Erythroblast (primary cell): ENCODE results near the gene CCSER1.
"Not testable (repeated sequence)": the region's sequence is repeated elsewhere in the genome, so short reads cannot be mapped to it uniquely, and the experiment has no call there.

ENCODE experiments used
- DNase-seq, 2 experiments: peaks; one replicate each; lab custom pipeline; 2025; lab: John Stamatoyannopoulos, UW
- GATA1 ChIP-seq: IDR thresholded peaks from 2 replicates; pipeline ENCODE4 v1.6.1; 2011; ENCODE audit warnings: low read depth, mild to moderate bottlenecking, control low read depth, low read length, moderate library complexity
- POLR2A ChIP-seq: IDR thresholded peaks from 2 replicates; pipeline ENCODE4 v1.6.1; 2011; ENCODE audit warnings: mild to moderate bottlenecking, low read length

Gene CCSER1

DNA sequence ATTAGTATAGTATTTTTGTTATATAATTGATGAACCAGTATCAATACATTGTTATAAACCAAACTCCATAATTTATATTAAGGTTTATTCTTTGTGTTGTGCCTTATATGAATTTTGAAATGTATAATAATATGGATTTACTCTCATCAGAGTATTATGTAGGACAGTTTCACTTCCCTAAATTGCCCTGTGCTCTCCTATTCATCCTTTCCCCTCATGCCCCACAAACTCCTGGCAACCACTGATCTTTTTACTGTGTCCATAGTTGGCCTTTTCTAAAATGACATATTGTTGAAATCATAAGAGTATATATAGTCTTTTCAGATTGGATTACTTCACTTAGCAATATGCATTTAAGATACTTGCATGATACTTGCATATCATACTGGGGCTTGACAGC lies 1218.4 kb downstream of the CCSER1 start:
- TF ChIP-seq POLR2A (no peak), GATA1 (no peak)
- DNase-seq: no peak

DNA sequence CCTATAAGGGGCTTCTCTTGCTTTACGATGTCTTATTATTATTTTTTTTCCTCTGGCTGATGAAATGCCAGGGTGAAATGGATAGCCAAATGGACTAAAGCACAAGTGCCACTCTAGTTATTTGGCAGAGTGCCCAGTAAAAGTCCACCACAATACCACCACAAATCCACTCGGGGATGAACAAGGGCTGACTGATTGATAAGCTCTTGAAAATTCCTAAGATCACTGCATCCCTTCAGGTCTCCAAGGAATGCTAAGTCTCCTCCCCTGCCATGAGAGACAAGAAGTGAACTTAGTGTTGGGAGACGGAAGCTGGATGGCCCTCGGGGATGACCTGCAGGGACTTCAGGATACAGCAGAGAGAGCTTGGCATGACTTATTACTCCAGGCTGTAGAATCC lies 1229.3 kb downstream of the CCSER1 start:
- not testable (repeated sequence) for DNase-seq

DNA sequence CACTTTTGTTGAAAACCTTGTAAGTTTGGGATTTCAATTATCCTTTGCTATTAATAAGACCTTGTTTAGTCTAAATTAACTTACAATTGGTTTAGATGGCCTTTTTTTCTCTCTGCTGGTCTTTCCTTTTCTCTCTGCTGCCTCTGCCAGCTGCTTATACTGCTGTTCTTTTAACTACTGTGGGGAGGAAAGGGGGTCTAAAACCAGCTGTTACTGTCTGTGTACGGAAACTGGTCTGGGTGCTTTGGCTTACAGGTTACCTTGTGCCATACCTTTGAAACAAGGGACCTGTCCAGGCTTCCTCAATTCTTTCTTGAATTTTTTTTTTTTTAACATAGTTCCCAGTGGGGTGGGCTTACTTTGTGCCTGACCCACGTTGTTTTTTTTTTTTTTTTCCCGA lies 1230.8 kb downstream of the CCSER1 start:
- not testable (repeated sequence) for DNase-seq

DNA sequence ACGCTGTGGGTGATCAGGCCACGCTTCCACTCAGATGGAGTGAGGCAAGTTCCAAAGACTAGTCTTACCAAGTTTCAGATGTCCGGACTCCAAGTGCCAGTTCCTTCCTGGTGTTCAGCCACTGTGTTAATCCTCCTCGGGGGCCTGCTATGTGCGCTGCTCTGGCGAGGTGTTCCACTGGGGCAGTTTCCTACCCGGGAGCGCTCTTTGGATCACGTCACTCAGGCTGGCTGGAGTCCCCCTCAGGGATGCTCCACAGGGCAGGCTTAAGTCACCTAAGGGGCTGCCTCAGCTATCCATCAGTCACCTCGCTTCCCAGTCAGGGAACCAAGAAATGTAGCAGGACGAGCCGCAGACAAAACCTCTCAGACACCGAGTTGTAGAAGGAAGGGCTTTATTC lies 1231.4 kb downstream of the CCSER1 start:
- not testable (repeated sequence) for DNase-seq

DNA sequence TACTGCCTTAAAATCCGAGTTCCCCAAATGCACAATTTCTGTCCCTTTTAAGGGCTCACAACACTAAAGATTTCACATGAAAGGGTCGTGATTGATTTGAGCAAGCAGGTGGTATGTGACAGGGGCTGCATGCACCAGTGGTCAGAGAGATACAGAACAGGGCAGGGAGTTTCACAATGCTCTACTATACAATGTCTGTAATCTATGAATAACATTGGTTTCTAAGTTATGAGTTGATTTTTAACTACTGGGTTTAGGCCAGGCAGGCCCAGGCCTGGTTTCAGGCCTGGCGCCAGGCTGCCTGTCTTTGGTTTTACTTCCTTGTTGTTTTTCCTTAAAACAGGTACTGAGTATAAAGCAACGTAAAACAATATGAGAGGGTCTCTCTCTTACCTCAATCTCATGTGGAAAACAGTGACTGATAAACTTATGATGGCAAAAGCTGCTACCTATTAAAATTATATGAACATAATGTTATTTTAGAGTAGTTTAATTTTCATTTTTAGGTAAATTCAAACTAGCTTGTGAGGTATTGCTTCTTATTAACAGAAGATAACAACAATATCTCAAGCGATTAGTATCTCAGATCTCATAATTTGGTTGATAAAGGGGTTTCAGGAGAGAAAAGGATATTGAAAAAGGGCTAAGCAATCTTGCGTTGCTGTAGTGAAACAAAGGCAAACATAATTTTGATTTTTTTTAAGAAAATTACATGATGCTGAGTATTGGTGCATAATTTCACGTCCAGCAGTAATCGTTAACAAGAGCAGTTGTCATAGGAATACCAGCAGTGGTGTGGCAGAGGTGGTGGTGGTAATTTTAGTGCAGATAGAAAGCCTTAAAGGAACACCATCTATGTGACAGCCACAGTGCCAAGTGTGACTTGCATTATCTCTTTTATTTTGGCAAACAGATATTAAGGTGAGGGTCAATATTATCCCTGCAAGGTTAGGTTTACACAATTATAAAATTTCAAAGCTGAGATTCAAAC lies 1232.1 kb downstream of the CCSER1 start:
- no peak for DNase-seq
- TF ChIP-seq POLR2A (no peak), GATA1 (no peak)

DNA sequence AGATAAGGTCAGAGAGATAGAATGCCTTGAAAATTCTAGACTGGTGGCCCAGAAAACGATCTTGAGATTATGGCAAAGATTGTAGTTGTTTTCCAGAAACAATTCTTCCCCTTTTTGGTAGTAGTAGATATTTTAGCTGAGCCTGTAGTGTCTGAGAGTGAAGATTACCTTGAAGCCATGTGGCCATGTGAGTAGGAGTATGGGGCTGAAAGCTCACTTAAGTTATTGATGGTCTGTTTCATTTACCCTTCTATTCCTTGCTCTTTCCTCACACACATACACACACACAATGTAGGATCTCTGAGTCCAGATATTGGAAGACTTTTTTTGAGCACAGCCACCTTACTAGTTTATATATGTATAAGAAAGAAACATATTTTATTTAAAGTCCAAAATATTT lies 1234.9 kb downstream of the CCSER1 start:
- TF ChIP-seq GATA1 (no peak), POLR2A (no peak)
- DNase-seq: no peak

DNA sequence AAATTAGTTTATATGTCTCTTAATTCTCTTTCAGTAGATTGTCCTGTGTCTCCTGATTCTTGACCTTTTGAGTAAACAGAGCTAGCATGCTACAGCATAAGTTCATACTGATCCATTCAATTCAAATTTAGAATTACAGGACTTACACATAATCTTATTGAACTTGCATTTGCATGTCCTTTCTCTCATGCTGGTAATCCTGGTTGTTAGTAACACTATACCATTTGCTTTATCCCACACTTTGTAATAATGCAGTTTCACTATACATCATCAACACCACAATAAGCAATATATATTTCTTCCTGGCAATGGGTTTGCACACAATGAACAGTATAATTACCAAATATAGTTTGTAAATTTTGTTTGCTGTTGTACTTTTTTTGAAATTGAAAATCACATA lies 1239.4 kb downstream of the CCSER1 start:
- TF ChIP-seq POLR2A (no peak), GATA1 (no peak)
- DNase-seq: no peak

DNA sequence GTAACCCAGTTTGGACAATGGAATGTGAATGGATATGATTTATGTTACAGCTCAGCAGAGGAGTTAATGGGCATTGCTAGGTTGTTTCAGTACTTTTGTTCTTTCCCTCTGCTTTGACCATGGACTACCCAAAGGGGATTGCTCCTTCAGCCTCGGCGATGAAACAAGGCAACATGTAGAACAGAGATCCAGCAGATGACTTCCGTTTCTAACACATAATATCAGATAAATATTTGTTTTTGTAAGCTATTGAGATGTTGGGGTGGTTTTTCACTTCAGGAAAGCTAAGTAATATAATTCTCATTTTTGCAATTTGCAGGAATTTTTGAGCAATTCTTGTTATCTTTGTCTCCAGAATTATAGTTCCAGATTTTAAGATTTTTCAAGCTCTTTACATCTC lies 1241.9 kb downstream of the CCSER1 start:
- no peak for DNase-seq
- TF ChIP-seq POLR2A: no peak
- no peak for TF ChIP-seq GATA1

DNA sequence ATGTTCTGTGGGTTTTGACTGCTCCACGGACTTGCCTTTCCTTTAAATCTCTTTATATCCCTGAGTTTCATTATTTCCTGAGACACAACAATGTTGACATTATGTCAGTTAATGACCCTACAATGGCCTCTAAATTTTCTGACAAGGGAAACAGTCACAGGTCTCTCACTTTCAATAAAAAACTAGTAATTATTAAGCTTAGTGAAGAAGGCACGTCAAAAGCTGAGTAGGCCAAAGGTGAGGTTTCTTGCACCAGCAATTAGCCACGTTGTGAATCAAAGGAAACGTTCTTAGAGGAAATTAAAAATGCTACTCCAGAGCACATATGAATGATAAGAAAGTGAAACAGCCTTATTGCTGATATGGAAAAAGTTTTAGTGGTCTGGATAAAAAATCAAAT lies 1246.4 kb downstream of the CCSER1 start:
- TF ChIP-seq GATA1: no peak

DNA sequence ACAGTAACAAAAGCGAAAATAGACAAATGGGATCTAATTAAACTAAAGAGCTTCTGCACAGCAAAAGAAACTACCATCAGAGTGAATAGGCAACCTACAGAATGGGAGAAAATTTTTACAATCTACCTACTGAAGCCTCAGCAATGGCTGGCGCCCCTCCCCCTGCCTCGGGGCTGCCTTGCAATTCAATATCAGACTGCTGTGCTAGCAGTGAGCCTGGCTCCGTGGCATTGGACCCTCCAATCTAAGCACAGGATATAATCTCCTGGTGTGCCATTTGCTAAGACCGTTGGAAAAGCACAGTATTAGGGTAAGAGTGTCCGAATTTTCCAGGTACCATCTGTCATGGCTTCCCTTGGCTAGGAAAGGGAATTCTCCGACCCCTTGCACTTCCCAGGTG lies 1278.2 kb downstream of the CCSER1 start:
- not testable (repeated sequence) for DNase-seq

More for the DNA sequence above, 1246.4 kb downstream of the CCSER1 start:
- DNase-seq: no peak

DNA sequence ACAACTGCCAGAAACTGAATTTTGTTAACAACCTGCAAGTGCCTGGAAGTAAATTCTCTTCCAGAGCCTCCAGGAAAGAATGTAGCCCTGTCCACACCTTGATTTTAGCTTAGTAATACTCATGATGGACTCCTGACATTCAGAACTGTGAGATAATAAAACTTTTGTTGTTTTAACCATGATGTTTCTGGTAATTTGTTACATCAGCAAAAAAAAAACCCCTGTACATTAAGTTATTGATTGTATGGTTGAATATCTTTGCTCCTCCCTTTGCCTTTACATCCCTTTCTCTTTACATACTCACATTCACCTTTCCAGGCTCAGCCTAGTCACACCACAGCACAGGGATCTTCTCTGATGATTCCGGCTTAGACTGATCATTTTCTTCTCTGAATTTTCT lies 1294.8 kb downstream of the CCSER1 start:
- no peak for DNase-seq
- no peak for TF ChIP-seq GATA1
- no peak for TF ChIP-seq POLR2A

DNA sequence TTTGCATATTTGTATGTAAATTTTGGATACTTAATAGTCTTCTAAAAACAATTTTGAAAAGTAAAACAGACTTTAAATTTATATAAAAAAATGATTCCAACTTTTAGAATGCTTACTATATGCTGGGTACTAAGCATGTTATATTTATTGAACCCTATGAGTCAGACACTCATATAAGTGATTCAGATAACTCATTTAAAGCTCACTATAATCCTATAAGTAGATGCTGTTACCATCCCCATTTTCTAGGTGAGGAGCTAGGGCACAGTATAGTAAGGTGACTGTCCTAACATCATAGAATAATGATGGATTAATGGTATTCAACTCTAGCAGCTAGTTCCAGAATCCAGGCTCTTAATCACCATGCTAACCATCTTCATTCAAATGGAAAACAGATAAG lies 1299.5 kb downstream of the CCSER1 start:
- no peak for TF ChIP-seq POLR2A
- DNase-seq: no peak

DNA sequence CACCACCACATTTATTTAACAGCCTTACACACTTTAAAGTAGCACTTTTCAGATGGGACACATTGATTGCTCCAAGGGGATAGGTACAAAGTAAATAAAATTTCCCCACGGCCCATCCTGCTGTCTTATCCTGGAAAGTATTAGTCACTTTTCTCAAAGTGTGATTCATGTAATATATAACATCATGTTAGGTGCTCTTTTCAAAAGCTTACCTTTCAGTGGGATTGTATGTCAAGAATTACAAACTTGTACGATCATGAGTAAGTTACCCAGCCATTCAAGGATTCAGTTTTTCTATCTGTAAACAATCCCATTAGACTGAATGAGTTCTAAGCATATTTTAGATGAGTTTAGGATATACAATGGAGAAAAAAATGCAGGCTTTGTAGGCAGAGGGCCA lies 1300.0 kb downstream of the CCSER1 start:
- no peak for DNase-seq
- TF ChIP-seq GATA1 (no peak), POLR2A (no peak)

DNA sequence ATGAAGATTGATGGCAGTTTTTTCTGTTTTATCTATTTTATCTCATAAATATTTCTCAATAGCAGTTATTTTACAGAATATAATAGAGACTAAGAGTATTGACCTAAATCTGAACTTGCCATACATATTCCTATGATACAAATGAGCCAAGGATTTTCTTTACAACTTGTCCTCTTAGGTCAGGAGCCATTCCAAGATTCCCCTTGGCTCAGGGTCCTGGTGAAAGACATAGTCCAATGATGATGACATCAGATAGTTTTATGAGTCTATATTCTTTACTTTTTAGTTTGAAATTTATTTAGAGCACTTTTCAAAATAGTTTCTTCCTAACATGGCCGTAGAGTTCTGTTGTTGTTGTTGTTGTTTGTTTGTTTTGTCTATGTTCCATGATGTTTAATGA lies 1307.4 kb downstream of the CCSER1 start:
- TF ChIP-seq GATA1: no peak
- no peak for TF ChIP-seq POLR2A
- no peak for DNase-seq

DNA sequence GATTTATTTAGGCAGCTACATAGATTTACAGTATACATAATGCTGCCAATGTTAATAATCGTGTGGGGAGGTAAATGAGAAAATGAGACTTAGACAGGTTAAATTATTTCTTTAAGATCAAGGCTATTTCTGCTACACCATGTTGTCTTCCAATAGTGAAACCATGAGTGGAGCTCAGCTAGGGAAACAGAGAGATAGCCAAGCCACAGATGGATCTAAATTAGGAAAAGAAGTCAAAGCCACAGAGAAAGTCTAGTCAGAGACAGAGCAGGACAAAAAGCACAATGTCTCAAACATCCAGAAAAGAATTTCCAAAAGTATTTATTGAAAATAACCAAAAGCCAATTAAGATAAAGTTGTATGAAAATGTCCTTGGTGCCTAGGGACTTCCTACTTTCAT lies 1309.4 kb downstream of the CCSER1 start:
- TF ChIP-seq POLR2A (no peak), GATA1 (no peak)
- no peak for DNase-seq

DNA sequence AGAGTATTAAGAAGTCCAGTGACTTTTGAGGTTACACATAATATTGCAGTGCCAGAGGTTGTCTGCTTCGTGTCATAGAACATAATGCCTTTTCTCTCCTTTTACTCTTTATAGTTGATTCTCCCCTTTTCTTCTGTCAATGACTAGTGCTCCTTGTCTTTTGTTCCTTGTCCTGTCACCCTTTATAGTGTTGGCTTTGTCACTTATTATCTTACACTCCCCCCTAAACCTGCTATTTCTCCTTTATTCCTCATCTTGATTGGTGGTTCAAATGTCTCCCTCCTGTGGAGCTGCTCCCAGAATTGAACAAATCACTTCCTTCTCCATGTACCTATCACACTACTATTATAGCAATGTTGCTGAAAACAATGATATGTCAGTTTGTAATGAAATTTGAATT lies 1320.0 kb downstream of the CCSER1 start:
- no peak for TF ChIP-seq GATA1
- no peak for TF ChIP-seq POLR2A
- no peak for DNase-seq
